Astrocyte of the spinal cord (primary cell): Measurements from ENCODE around the gene TRAF7.

Experiments
- DNase-seq: peaks from one replicate; pipeline ENCODE4 v3.0.0; 2011; ENCODE audit warnings: low read depth, low spot score
- H3K4me3 ChIP-seq: 2 replicates; pipeline ENCODE4 v1.5.1; 2011; ENCODE audit warnings: low read depth, mild to moderate bottlenecking, low read length, moderate library complexity
- in situ Hi-C: cut with HindIII; loops from 2 replicates; pipeline ENCODE4 v1.10.0; 2017; ENCODE audit warnings: low sequenced_read_pairs
- TF ChIP-seq, protein P1 (sequence below): IDR thresholded peaks from 2 replicates; pipeline ENCODE4 v1.5.1; 2012; ENCODE audit warnings: low read depth, mild to moderate bottlenecking, low read length, inconsistent platforms

Gene TRAF7

DNA sequence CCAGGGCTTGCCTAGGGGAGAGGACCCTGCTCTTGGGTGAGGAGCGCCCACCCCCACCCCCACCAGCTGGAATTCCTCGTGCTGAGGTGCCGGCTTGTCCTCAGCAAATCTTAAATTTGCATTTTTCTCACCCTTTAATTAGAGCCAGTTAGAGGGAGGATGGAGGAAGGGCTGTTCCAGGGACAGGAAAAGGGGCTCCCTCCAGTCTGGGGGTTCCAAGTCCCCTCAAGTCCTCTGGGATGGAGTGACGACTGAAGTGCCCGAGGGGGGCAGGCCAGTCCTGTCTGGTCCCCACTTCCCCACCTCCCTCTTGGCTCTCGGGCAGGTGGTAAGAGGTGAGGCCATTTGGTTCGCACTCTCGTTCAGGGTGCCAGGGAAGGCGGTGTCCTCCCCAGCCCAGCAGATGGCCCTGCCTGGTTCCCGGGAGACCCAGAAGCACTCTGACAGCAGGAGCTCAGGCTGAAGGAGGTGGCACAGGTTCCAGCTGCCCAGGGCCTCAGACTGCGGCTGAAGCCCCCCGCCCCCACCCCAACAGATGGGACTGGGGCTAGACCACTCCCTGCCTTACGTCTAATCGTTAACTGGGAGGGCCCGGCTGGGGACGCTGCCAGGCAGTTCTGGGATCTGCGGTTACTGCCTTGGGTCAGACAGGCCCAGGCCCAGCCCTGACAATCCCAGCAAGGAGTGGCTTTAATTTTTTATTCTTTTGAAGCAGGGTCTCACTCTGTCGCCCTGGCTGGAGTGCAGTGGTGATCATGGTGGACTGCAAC is 5.0 kb upstream of the TRAF7 start:
- peak; percentile 53 for DNase-seq
- no peak overlapping the region for H3K4me3 ChIP-seq
- TF ChIP-seq, protein P1, sequence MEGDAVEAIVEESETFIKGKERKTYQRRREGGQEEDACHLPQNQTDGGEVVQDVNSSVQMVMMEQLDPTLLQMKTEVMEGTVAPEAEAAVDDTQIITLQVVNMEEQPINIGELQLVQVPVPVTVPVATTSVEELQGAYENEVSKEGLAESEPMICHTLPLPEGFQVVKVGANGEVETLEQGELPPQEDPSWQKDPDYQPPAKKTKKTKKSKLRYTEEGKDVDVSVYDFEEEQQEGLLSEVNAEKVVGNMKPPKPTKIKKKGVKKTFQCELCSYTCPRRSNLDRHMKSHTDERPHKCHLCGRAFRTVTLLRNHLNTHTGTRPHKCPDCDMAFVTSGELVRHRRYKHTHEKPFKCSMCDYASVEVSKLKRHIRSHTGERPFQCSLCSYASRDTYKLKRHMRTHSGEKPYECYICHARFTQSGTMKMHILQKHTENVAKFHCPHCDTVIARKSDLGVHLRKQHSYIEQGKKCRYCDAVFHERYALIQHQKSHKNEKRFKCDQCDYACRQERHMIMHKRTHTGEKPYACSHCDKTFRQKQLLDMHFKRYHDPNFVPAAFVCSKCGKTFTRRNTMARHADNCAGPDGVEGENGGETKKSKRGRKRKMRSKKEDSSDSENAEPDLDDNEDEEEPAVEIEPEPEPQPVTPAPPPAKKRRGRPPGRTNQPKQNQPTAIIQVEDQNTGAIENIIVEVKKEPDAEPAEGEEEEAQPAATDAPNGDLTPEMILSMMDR: no peak
- in situ Hi-C loops: no loop called here

DNA sequence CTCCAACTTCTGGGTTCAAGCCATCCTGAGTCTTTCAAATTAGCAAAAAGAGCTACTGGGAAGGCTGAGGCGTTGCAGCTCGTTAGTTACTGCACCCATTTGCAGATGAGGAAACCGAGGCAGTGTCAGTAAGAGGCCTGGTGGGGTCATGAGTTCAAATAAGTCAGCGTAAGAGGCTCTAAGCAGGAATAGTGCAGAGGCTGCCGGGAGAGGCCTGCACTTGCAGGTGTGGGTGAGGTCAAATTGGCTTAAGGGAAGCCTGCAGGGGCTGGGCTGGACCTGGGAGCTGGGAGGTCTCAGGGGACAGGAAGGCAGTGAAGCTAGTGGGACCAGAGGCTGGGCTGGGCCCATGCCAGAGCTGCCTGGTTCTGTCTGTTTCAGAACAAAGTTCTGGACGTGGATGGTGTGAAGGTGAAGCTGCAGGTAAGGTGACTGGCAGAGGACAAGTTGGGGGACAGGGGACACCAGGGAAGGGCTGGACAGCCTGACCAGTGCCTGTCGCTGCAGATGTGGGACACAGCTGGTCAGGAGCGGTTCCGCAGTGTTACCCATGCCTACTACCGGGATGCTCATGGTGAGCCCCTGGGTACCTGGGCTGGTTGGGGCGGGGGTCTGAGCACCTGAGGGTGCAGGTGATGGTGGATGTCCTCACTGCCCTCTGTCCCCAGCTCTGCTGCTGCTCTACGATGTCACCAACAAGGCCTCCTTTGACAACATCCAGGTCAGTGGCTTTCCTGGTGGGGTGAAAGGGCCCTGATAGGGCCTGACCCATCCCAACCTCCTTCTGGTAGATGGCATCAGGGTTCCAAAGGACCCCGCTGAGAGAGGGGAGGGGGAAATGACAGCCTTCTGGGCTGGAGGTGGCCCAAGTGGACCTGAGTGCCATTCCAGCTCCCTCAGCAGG is 4.1 kb upstream of the TRAF7 start:
- no peak for DNase-seq
- no peak overlapping the region for H3K4me3 ChIP-seq
- in situ Hi-C loops: no loop called here
- TF ChIP-seq, protein P1: no peak

DNA sequence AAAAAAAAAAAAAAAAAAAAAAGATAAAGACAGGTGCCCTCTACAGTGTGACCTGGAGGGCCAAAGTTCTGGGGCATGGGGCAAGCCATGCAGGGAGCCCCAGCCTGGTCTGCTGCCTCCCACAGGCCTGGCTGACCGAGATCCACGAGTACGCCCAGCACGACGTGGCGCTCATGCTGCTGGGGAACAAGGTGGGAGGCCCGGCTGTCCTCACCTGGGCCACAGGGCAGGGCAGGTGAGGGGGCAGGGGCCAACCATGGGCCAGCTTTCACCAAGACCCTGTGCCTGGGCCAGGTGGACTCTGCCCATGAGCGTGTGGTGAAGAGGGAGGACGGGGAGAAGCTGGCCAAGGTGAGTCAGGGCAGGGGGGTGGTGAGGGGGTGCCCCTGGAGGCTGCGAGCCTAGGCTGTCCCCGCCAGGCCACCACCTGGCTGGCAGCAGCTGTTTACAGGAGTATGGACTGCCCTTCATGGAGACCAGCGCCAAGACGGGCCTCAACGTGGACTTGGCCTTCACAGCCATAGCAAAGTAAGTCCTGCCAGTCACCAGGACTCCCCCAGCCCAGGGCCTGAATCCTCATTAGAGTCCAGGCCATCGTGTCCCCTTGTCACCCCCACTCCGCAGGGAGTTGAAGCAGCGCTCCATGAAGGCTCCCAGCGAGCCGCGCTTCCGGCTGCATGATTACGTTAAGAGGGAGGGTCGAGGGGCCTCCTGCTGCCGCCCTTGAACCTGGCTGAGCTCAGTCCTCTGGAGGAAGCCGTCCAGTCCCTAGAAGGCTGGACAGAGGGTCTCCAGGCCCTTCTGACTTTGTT is 2.7 kb upstream of the TRAF7 start:
- in situ Hi-C loops: no loop called here
- peak overlapping the region; percentile 98 for H3K4me3 ChIP-seq
- DNase-seq: peak; percentile 32
- TF ChIP-seq, protein P1: no peak

DNA sequence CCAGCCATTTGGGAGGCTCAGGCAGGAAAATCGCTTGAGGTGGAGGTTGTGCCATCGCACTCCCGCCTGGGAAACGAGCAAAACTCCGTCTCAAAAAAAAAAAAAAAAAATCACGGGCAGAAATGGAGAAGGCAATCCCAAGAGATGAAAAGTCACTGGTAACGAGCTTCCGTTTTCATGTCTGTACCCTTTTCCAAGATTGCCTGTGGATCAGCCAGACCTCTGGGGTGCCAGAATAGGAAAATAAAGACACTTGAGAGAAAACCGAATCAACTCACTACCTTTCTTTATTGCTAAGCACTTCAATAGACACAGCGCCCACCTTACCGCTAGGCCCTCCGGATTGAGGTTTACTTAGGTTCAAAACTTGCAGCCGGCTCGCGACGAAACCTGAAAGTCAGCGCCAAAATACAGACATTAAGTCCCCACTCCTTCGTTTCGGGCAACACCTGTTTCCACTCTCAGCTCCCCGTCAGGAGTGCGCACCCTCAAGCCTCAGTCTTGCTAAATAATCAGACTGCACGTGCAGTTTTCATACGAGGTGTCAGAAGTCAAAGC is 970 bp upstream of the TRAF7 start:
- TF ChIP-seq, protein P1: no peak
- H3K4me3 ChIP-seq: peak overlapping the region; percentile 98
- no peak for DNase-seq
- in situ Hi-C loops: no loop called here

DNA sequence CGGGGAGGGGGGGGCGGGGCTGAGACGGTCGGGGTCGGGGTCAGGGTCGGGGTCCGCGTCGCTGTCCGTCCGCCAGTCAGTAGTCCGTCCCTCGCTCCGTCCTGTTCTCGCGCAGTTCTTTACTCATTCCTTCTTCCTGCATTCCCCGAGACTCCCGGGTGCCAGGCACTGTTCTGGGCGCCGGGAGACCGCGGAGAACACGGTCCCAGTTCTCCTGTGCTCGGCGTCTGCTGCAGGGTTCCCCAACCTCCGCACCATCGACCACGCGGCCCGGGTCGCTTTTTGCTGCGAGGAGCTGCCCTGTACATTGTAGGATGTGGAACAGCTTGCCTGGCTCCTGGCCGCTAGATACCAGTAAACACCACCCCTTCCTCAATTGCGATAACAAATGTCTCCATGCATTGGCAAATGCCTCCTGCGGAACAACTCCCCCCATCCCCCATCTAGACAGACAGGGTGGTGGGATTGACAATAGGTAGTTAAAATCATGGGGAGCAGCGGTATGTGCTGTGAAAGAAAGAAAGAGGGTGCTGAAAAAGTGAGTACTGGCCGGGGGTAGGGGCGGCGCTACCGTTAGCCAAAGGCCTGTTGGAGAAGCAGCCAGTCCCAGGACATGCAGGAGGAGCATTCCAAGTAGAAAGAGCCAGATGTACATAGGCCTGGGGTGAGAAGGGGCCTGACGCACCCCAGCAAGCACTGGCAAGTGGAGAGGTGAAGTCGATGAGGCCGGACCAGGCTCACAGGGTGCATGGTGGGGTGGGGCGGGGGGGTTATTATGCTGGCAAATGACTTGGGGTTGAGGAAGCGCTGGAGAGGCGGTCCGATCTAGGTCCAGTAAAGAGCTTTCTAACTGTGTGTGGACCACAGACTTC is 631 bp downstream of the TRAF7 start:
- TF ChIP-seq, protein P1: no peak
- H3K4me3 ChIP-seq: peak overlapping the region; percentile 90
- DNase-seq: peak; percentile 67
- in situ Hi-C loops: no loop called here
